Frontal cortex (tissue), 4 donors: ENCODE measurements around the gene PHLPP1. TPM values are rescaled to one million over a fixed set of nuclear protein-coding genes. Genes with fewer than 3 reads are reported as not detected.
A peak's percentile ranks its signal among the peaks of the same experiment; 100 is the strongest.
"Not testable (repeated sequence)": the region's sequence is repeated elsewhere in the genome, so short reads cannot be mapped to it uniquely, and the experiment has no call there.

ENCODE experiments used
- DNase-seq, 2 donors: peaks; one replicate each; pipeline ENCODE4 v3.0.0; 2012; ENCODE audit warnings: low spot score in 2 of 2
- FAIRE-seq: peaks from 2 replicates; lab custom pipeline; 2012; peaks lifted over from hg19 to GRCh38; lab: Jason Lieb, UNC
- total RNA-seq: library from RNA; depleted of rRNA; stranded (reverse); fragments of >200 nt; gene quantifications from one replicate; pipeline ENCODE4 v1.2.3, GENCODE V29; 2014
- donor health status: control.
- donor health status: control.
- donor health status: control.

Gene PHLPP1
- 16.3 TPM for total RNA-seq

- no peak for FAIRE-seq
- DNase-seq: no peak
These were observed at the start of gene PHLPP1 for GRCh38 chr18:62715436-62715758. Gene PHLPP1 (plus strand): TSS chr18:62715541. CDS start chr18:62715684, 143 bp downstream.

GRCh38 chr18:62669225-62669624, 46.1 kb upstream of the PHLPP1 start:
- FAIRE-seq: no peak
- no peak for DNase-seq

- FAIRE-seq (peak; percentile 89), DNase-seq (no peak)
These were observed 44.8 kb upstream of the PHLPP1 start for GRCh38 chr18:62670573-62670972.

DNA sequence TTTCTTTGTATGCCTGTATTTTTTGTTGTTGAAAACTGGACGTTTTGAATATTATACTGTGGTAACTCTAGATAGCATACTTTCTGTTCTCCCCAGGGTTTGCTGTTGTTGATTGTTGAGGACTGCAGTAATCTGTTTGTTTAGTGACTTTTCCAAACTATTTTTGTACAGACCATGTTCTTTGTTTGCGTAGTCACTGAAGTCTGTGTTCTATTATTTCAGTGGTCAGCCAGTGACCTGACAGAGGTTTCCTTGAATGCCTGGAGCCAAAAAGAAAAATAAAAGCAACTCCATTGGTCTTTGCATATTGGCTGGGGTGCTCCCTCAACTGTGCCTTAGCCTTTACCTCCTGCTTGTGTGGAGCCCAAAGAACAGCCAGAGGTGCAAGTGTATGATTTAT, 42.7 kb upstream of the PHLPP1 start:
- DNase-seq (no peak), FAIRE-seq (no peak)

DNA sequence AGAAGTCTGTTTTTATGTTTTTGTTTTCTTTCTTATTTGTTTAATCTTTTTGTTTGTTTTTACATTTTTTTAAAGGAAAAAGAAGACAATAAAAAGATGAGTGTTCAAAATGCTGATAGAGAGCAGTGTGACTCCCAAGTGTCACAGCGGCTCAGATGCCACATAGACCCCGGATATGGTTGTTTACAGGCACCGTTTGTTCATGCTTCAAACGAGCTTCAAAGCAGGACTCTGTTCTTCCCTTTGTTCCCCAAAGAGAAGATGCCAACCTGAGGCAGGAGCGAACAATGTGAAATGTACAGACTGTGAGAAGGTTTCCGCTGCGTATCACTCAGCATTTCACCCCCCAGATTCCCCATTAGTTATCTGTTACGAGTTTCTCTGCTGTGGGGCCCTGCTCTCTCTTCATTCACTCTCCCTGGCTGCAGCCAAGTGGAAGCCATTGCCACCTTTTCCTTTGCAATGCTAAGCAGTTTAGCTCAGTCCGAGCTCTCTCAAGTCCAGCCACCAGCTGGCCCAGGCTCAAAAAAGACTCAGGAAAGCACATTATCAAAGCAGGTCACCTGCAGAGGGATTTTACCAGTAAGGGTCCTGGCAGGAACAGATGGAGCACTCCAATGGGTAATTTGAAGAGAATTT, 36.4 kb upstream of the PHLPP1 start:
- DNase-seq (no peak), FAIRE-seq (no peak)

DNA sequence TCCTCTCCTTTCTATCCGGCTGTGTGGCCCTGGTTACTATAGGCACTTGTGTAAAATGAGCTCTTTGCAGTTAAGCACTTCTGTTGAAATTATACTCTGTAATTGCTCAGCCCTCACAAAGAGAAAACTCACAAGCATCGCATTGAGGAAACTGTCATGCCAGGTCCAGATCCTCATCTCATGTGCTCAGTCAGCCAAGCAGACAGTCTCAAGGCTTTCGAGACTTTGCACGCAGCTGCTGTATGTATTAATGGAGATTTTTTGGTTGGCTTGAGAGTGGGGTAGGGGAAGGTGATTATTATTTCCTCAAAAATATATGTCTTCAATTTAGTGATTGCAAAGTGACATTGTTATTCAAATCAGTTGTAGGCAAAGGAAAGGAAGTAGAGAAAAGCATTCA, 33.0 kb upstream of the PHLPP1 start:
- no peak for DNase-seq
- no peak for FAIRE-seq

DNA sequence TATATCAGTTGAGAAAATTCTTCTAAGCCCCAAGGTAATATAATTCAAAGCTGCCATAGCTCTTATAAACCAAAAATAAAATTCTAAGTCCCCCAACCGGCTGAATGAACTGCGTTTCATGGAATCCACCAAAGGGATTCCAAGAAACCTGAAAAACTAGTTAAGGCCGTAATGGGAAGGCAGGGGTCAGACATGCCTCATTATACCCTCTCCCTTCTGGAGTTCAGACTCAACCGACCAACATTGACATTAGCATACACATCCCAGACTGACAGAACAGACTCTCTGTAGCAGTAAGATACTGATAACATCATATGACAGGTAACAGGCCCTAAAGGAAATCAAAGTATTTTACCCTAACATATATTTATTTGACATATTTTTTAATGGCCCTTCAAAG, 31.4 kb upstream of the PHLPP1 start:
- FAIRE-seq (no peak), DNase-seq (no peak)

DNA sequence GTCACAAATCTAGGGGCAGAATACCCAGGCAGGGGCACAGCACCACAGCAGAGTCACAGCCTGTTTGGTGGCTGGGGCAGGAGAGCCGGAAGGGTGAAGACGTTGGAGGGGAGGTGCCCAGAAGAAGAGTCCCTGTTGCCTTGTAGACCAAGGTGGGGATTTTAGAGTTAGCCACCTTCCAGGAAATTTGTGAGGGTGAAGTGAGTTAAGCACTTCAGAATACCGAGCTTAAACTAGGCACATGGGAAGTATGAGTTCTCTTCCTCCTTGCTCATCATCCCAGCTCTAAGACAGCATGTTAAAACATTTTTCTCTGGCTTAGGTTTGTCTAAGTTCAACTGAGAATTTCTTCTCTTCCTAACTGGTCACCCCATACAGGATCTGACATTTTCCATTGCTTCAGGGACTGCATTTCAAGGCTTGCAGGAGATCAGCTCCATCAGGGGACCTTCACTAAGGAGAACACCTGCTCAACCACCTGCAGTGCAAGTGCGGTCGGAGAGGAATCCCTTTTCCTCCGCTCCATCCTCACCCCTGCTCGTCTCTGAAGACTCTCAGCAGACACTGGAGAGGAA, 26.5 kb upstream of the PHLPP1 start:
- FAIRE-seq (no peak), DNase-seq (no peak)

GRCh38 chr18:62690236-62690815, 25.0 kb upstream of the PHLPP1 start:
- DNase-seq (peak; percentile 29 to 41), FAIRE-seq (peak; percentile 98)

GRCh38 chr18:62693659-62694058, 21.7 kb upstream of the PHLPP1 start:
- FAIRE-seq (no peak), DNase-seq (no peak)

DNA sequence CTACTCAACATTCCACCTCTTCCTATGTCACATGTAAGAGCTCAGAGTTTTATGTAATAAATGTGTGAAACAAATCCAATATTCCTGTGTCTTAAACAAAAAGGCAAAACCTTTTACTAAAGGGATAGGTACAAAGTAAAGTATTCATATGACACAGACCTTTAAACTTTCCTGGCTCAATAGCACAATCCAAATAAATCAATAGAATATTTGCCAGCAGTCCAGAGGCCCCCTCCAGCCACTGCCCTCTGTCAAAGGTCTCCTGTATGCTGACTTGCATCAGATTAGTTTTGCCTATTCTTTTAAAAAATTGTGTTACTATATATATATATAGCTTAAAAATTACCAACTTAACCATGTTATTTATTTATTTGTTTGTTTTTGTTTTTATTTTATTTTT, 17.7 kb upstream of the PHLPP1 start:
- no peak for DNase-seq
- no peak for FAIRE-seq

DNA sequence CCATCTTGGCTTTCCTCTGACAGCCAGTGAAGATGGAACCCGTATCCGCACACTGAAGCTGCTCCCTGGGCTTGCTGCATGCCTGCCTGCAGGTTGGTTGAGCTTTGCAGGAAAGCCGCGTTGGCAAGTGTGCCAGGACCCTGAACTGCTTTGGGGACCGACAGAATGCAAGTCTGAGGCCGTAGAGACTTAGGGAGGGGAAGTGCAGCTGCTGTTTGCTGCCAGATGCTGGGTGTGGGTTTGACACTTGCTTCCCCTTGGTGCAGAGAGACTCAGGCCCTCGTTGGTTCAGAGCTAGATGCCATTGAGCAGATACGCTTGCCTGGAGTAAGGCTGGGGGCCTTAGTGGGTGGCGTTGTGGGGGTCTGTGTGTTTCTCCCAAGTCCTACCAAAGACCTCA, 13.1 kb upstream of the PHLPP1 start:
- DNase-seq (no peak), FAIRE-seq (no peak)

GRCh38 chr18:62706879-62707278, 8.5 kb upstream of the PHLPP1 start:
- DNase-seq, FAIRE-seq: not testable (repeated sequence)

GRCh38 chr18:62709908-62710307, 5.4 kb upstream of the PHLPP1 start:
- DNase-seq, FAIRE-seq: not testable (repeated sequence)

DNA sequence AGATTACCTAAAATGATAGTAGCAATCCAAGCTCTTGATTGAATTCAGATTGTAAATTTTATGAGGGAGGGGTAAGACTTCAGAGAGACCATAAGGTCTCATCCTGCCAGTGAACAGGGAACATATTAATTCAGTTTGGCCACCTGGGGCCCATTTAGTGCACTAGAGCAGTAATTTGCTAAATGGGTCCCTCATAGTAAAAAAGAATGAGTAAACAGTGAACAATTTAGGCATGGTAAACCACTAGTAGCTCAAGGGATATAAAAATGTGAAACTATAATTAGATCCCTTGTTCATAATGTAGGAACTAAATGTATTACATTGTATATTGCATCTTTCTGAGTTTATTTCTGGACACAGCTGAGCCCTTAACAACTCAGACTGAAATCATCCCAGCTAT, 4.9 kb upstream of the PHLPP1 start:
- DNase-seq: no peak
- FAIRE-seq: no peak

DNA sequence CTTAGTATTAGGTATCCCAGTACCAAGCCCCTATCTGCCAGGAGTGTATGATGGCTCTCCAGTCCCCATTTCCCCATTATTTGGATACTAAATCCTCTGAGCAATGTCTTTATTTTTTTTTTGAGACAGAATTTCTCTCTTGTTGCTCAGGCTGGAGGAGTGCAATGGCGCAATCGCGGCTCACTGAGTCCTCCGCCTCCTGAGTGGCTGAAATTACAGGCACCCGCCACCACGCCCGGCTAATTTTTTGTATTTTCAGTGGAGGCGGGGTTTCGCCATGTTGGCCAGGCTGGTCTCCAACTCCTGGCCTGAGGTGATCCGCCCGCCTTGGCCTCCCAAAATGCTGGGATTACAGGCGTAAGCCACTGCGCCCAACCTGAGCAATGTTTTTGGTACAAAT, 3.6 kb upstream of the PHLPP1 start:
- no peak for FAIRE-seq

DNA sequence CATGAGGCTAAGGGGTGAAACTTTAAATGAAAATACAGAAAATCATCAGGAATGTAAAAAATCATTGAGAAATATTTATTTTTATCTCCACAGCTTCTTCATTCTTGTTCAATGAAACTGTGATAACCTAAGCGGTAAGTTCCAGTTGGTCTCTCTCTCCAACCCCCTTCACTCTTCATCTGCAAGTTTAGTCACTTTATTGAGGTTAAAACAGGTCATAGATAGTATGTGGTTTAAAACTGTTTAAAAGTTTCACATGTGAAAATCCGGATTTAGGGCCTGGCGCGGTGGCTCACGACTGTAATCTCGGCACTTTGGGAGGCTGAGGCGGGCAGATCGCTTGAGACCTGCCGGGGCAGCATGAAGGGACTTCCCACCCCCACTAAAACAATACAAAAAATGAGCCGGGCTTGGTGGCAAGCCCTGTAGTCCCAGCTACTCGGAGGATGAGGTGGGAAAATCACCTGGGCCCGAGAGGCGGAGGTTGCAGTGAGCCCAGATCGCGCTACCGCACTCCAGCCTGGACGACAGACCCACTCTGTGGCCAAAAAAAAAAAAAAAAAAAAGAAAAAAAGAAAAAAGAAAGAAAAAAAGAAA, 1.6 kb upstream of the PHLPP1 start:
- DNase-seq: no peak
- FAIRE-seq: no peak

More for the DNA sequence above, 3.6 kb upstream of the PHLPP1 start:
- DNase-seq: no peak

- FAIRE-seq (peak; percentile 99), DNase-seq (peak; percentile 97)
These were observed 488 bp upstream of the PHLPP1 start for GRCh38 chr18:62714671-62715435.

GRCh38 chr18:62715759-62716615, 646 bp downstream of the PHLPP1 start:
- FAIRE-seq (no peak), DNase-seq (peak; percentile 32 to 59)
